Gastrocnemius medialis (tissue), 4 donors: ENCODE results near the gene PDAP1. TPM values are rescaled to one million over a fixed set of nuclear protein-coding genes. Genes with fewer than 3 reads are reported as not detected.

Experiments
- ATAC-seq, 2 donors: fragments of 150-250 bp; one replicate each; pipeline ENCODE4 v1.9.1; 2016
- DNase-seq, 2 donors: peaks; one replicate each; pipeline ENCODE4 v3.0.0-alpha.2; 2019
- H3K27ac ChIP-seq, 4 donors: fragments of 200-600 bp; sonication (generic); 1 replicate in 1 of 4; 2 replicates in 3 of 4; pipeline ENCODE4 v1.5.1; 2016 to 2018; ENCODE audit warnings: mild to moderate bottlenecking in 2 of 4, moderate library complexity in 1 of 4
- H3K27me3 ChIP-seq, 3 donors: fragments of 200-600 bp; sonication (generic) in 2 of 3; 1 replicate in 1 of 3; 2 replicates in 2 of 3; pipeline versions ENCODE4 v1.5.1 to v1.6.0; 2016 to 2019; ENCODE audit warnings: mild to moderate bottlenecking in 1 of 3, moderate library complexity in 1 of 3
- H3K36me3 ChIP-seq, 2 donors: fragments of 200-600 bp; sonication (generic) in 1 of 2; one replicate each; pipeline ENCODE4 v1.5.1; 2017 to 2018
- H3K4me1 ChIP-seq, 2 donors: fragments of 200-600 bp; sonication (generic) in 1 of 2; one replicate each; pipeline ENCODE4 v1.5.1; 2016 to 2017; ENCODE audit warnings: mild to moderate bottlenecking in 2 of 2
- H3K4me3 ChIP-seq, 4 donors: fragments of 200-600 bp; sonication (generic) in 3 of 4; 1 replicate in 1 of 4; 2 replicates in 3 of 4; pipeline ENCODE4 v1.5.1; 2016 to 2019; ENCODE audit warnings: mild to moderate bottlenecking in 2 of 4
- H3K9me3 ChIP-seq, 3 donors: fragments of 200-600 bp; sonication (generic) in 2 of 3; 1 replicate in 1 of 3; 2 replicates in 2 of 3; pipeline ENCODE4 v1.5.1; 2016 to 2019
- POLR2A ChIP-seq, 2 donors: fragments of 450-650 bp; IDR thresholded peaks; one replicate each; pipeline ENCODE4 v1.6.1; 2017; ENCODE audit warnings: antibody characterized with exemption in 2 of 2, mild to moderate bottlenecking in 2 of 2, moderate library complexity in 2 of 2
- in situ Hi-C, 4 donors: fragments of 200-750 bp; cut with MboI; loops; one replicate each; pipeline versions ENCODE4 v1.15.0 to v1.8.0; 2017; ENCODE audit warnings: low sequenced_read_pairs in 4 of 4
- intact Hi-C: fragments of 100-400 bp; cut with DNase I; formaldehyde crosslinking; loops from one replicate; pipeline ENCODE4 v1.15.1; 2023; ENCODE audit warnings: low total_unique reads
- total RNA-seq, 4 donors: library from RNA; depleted of rRNA; stranded (reverse); fragments of >200 nt; gene quantifications; one replicate each; pipeline versions ENCODE4 v1.1.0 to v1.2.3, GENCODE V29; 2016
- TF ChIP-seq, protein P1 (sequence below), 5 experiments: fragments of 450-650 bp in 3 of 5; fragments of 200-600 bp in 2 of 5; sonication (generic) in 2 of 5; IDR thresholded peaks in 4 of 5; conservative IDR thresholded peaks in 1 of 5; 1 replicate in 4 of 5; 2 replicates in 1 of 5; pipeline ENCODE4 v1.5.1; 2016 to 2019; ENCODE audit warnings: antibody characterized with exemption in 5 of 5, mild to moderate bottlenecking in 3 of 5, moderate library complexity in 3 of 5

The PDAP1 gene
- total RNA-seq, 4 donors from 2014 or later: 81.7 to 258 (median 198) TPM

DNA sequence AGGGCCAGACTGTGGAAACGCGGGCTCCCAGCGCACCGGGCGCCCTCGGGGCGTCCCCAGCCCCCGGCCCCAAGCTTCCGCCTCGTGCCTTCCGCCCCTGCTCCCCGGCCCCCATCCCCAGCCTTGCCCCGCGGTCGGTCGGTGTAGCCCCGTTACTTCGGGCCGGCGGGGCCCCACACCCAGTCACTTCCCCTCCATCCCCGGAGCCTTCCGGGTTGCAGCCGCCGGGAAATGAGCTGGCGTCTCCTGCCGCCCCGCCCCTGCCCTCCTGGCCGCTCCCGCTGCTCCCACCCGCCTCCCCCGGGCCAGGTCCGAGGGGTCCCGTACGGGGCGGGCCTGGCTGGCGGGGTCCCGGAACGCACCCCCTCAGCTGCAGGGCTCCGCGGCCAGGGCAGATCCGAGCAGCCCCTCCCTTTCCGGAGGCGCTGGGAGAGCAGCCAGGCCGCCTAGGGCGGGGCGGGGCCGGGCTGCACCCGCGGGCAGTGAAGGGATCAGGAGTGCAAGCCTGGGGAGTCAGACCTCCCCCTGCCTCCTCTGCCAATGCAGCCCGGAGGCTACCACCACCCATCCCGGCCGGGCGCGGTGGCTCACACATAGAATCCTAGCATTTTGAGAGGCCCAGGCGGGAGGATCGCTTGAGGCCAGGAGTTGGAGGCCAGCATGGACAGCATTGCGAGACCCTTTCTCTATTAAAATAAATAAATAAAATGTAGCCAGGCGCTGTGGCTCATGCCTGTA, 33.2 kb downstream of the PDAP1 start:
- Histone ChIP-seq H3K36me3 (no peaks in the 10 kb centered on the region), H3K27me3 (no peaks in the 10 kb centered on the region), H3K27ac (peak overlapping the region; percentile 61 to 83 (median 78)), H3K4me3 (peak overlapping the region; percentile 68 to 93 (median 74)), H3K9me3 (no peaks in the 10 kb centered on the region), H3K4me1 (peaks cover 6 to 20% of the 10 kb centered on the region in 2 donors)
- in situ Hi-C loops: no loop called here
- intact Hi-C loops: loop anchor here (1.0 kb wide), 1 partner anchor 33 kb away; the partner anchor contains the start of genes BUD31 and PDAP1
- DNase-seq: peak; percentile 26 to 63
- ATAC-seq: peak; percentile 48 to 55
- TF ChIP-seq POLR2A (IDR thresholded peaks at IDR 0.05): no peak
- TF ChIP-seq, protein P1, sequence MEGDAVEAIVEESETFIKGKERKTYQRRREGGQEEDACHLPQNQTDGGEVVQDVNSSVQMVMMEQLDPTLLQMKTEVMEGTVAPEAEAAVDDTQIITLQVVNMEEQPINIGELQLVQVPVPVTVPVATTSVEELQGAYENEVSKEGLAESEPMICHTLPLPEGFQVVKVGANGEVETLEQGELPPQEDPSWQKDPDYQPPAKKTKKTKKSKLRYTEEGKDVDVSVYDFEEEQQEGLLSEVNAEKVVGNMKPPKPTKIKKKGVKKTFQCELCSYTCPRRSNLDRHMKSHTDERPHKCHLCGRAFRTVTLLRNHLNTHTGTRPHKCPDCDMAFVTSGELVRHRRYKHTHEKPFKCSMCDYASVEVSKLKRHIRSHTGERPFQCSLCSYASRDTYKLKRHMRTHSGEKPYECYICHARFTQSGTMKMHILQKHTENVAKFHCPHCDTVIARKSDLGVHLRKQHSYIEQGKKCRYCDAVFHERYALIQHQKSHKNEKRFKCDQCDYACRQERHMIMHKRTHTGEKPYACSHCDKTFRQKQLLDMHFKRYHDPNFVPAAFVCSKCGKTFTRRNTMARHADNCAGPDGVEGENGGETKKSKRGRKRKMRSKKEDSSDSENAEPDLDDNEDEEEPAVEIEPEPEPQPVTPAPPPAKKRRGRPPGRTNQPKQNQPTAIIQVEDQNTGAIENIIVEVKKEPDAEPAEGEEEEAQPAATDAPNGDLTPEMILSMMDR (IDR thresholded peaks at IDR 0.05 in 4 of 5, conservative IDR thresholded peaks at IDR 0.05 in 1 of 5): no peak

DNA sequence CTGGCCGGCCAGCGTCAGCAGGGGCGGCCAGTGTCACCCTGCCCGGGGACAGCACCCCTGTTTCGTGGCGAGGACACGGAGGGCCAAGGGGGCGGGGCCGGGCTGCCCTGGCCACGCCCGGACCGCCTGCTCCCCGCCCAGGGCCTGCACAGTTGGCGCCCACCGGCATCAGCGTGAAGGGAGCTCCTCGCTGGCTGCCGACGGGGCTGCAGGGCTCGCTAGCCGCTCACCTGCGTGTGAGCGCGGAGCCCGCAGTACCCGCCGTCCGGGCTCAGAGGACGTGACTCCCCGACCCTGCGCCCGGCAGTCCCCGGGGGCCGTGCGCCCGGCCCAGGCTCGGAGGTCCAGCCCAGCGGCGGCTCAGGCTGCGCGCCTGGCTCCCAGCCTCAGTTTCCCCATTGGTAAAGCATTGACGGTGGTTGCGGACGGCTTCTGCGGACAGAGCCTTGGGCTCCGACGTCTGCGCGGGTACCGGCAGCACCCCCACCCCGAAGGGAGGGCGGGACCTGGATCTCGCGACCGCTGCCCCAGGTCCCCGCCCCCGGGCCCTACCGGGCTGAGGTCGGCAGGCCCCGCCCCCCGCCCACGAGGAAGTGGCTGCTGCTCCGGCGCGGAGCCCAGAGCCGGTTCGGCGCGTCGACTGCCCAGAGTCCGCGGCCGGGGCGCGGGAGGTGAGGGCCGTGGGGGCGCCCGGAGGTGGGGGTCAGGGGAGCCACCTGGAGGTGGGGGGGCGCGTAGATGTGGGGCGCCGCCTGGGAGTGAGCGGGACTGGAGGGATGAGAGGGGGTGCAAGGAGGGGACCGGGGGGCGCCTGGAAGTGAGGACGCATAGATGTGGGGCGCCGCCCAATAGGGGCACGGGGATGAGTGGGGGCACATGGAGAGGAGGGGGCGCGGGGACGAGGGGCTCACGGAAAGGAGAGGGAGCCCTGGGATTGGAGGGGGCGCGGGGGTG, 34.0 kb downstream of the PDAP1 start, which contains the start of gene ARPC1B:
Gene ARPC1B (plus strand): TSS at position 620 of the 954 bp plus-strand sequence. CDS start 10,985 bp downstream, outside the sequence.
- in situ Hi-C loops: no loop called here
- DNase-seq (peak; percentile 36 to 58), ATAC-seq (peak; percentile 43 to 49)
- H3K27ac ChIP-seq: peak within 1 kb of the TSS; percentile 61 to 83 (median 78)
- no peaks in the 10 kb centered on the region for H3K9me3 ChIP-seq
- peak; percentile 31 to 33 for TF ChIP-seq POLR2A (IDR thresholded peaks at IDR 0.05)
- TF ChIP-seq, protein P1 (IDR thresholded peaks at IDR 0.05 in 4 of 5, conservative IDR thresholded peaks at IDR 0.05 in 1 of 5): no peak
- H3K4me1 ChIP-seq: peaks cover 5 to 13% of the 10 kb centered on the region in 2 donors
- H3K4me3 ChIP-seq: peak within 1 kb of the TSS; percentile 68 to 93 (median 74)
- intact Hi-C loops: loop anchor here (1.0 kb wide), 1 partner anchor 34 kb away; the partner anchor contains the start of genes BUD31 and PDAP1
- H3K36me3 ChIP-seq: no peaks in the 10 kb centered on the region
- H3K27me3 ChIP-seq: no peaks in the 10 kb centered on the region

DNA sequence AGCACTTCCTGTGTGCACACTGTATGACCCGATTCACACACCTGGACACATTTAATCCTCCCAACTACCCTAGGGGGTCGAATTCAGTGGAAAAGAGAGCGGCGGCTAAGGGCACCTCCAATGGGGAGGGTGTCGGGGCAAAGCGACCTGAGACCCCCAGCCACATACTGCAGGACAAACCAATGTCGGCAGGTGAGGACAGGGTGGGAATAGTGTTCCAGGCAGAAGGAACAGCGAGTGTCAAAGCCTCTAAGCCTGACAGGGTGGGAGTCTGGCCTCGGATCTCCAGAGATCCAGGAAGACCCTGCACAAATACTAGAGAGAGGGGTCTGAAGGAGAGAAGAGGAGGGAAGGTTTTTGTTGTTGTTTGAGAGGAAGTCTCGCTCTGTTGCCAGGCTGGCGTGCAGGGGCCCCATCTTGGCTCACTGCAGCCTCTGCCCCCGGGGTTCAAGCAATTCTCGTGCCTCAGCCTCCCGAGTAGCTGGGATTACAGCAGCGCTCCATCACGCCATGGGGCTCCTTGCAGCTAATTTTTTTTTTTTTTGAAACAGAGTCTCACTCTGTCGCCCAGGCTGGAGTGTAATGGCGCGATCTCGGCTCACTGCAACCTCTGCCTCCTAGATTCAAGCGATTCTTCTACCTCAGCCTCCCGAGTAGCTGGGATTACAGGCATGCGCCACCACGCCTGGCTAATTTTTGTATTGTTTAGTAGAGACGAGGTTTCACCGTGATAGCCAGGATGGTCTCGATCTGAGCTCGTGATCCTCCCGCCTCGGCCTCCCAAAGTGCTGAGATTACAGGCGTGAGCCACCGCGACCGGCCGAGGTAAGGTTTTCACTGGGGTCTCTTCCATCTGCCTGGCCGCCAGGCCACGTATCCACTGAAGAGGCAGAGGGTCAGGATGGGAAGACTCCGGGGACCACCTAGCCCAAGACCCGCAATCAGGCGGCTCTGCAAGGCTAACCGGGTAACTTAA, 35.0 kb downstream of the PDAP1 start:
- H3K4me3 ChIP-seq: peak overlapping the region; percentile 68 to 93 (median 74)
- H3K36me3 ChIP-seq: no peaks in the 10 kb centered on the region
- TF ChIP-seq POLR2A (IDR thresholded peaks at IDR 0.05): no peak
- TF ChIP-seq, protein P1 (IDR thresholded peaks at IDR 0.05 in 4 of 5, conservative IDR thresholded peaks at IDR 0.05 in 1 of 5): no peak
- H3K27me3 ChIP-seq: no peaks in the 10 kb centered on the region
- in situ Hi-C loops: no loop called here
- H3K27ac ChIP-seq: peak overlapping the region; percentile 61 to 83 (median 78)
- peaks cover 0 to 9% of the 10 kb centered on the region in 2 donors for H3K4me1 ChIP-seq
- DNase-seq (no peak), ATAC-seq (no peak)
- intact Hi-C loops: no loop called here
- H3K9me3 ChIP-seq: no peaks in the 10 kb centered on the region
